ENCODE measurements around the gene CYP4F22. TPM values are rescaled to one million over a fixed set of nuclear protein-coding genes. Genes with fewer than 3 reads are reported as not detected.

The CYP4F22 gene
- total and polyA plus RNA-seq, 2 of the 8 experiments (the other 6 are each of a cell fraction or from before 2014, with no cell fraction given) = not detected

DNA sequence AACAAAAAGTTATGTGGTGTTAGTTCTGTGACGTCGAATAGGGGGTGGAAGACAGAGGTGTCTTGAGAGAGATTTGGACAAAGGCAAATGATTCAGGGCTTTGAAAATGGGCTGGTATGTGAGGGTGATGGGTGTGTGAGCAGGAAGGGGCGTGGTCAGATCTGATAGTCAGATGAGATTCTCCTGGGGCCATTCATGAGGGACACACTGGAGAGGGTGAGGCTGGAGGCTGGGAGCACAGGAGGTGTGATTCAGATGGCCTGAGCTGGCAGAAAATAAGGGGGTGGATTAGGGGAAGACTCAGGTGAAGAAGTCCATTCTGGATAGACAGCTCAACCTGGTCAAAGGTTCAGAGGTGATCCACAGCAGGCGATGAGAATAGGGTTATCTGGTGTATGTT is 28.0 kb downstream of the CYP4F22 start (continued):
- TF ChIP-seq, protein P1, sequence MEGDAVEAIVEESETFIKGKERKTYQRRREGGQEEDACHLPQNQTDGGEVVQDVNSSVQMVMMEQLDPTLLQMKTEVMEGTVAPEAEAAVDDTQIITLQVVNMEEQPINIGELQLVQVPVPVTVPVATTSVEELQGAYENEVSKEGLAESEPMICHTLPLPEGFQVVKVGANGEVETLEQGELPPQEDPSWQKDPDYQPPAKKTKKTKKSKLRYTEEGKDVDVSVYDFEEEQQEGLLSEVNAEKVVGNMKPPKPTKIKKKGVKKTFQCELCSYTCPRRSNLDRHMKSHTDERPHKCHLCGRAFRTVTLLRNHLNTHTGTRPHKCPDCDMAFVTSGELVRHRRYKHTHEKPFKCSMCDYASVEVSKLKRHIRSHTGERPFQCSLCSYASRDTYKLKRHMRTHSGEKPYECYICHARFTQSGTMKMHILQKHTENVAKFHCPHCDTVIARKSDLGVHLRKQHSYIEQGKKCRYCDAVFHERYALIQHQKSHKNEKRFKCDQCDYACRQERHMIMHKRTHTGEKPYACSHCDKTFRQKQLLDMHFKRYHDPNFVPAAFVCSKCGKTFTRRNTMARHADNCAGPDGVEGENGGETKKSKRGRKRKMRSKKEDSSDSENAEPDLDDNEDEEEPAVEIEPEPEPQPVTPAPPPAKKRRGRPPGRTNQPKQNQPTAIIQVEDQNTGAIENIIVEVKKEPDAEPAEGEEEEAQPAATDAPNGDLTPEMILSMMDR (IDR thresholded peaks at IDR 0.05; ENCODE audit: control extremely low read depth in 1 of 3, insufficient read depth in 1 of 3, low read depth in 1 of 3, low read length in 3 of 3) = no peak
- no peak for TF ChIP-seq TAF1 (IDR thresholded peaks at IDR 0.05; ENCODE audit: low read depth, low read length)
- TF ChIP-seq NANOG (IDR thresholded peaks at IDR 0.05; ENCODE audit: insufficient read depth, low read depth, low read length, poor library complexity, severe bottlenecking) = no peak
- TF ChIP-seq RFX5 (IDR thresholded peaks at IDR 0.05; ENCODE audit: borderline replicate concordance, low read depth, low read length) = no peak
- TF ChIP-seq, protein P2, sequence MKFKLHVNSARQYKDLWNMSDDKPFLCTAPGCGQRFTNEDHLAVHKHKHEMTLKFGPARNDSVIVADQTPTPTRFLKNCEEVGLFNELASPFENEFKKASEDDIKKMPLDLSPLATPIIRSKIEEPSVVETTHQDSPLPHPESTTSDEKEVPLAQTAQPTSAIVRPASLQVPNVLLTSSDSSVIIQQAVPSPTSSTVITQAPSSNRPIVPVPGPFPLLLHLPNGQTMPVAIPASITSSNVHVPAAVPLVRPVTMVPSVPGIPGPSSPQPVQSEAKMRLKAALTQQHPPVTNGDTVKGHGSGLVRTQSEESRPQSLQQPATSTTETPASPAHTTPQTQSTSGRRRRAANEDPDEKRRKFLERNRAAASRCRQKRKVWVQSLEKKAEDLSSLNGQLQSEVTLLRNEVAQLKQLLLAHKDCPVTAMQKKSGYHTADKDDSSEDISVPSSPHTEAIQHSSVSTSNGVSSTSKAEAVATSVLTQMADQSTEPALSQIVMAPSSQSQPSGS (IDR thresholded peaks at IDR 0.05; ENCODE audit: low read length) = no peak
- no peak for TF ChIP-seq ZNF274 (IDR thresholded peaks at IDR 0.05; ENCODE audit: borderline replicate concordance, extremely low read depth, low read length)
- TF ChIP-seq JUND (IDR thresholded peaks at IDR 0.05; ENCODE audit: low read length) = no peak
- no peak for TF ChIP-seq JUN (IDR thresholded peaks at IDR 0.05; ENCODE audit: low read depth, low read length)
- TF ChIP-seq TCF12 (IDR thresholded peaks at IDR 0.05; ENCODE audit: low read depth, low read length) = no peak
